Panc1 (cell line): ENCODE measurements around the gene APBB2. TPM values are rescaled to one million over a fixed set of nuclear protein-coding genes. Genes with fewer than 3 reads are reported as not detected.

Experiments used
- ATAC-seq: fragments of 200-7000 bp; cut with Tn5 transposase; 2 replicates; pipeline ENCODE4 v1.9.1; 2020; ENCODE audit warnings: mild to moderate bottlenecking, moderate library complexity
- BruUV-seq: library from RNA; stranded (reverse); fragments of 400-500 nt; replicated peaks from 2 replicates; lab custom pipeline; 2021; lab: Mats Ljungman, UMichigan
- CTCF ChIA-PET: fragments of 300-600 bp; sonication (Branson Sonifier 250); formaldehyde crosslinking; loops from one replicate; lab custom pipeline; 2022; ENCODE audit warnings: antibody characterized with exemption; lab: Charles Lee
- POLR2A ChIA-PET: fragments of 300-600 bp; sonication (Branson Sonifier 250); formaldehyde crosslinking; loops from one replicate; lab custom pipeline; 2022; ENCODE audit warnings: antibody characterized with exemption; lab: Charles Lee
- DNase-seq: peaks from one replicate; pipeline ENCODE4 v3.0.0-alpha.2; 2010; ENCODE audit warnings: low read depth, low spot score
- H3K27ac ChIP-seq: 2 replicates; pipeline ENCODE4 v1.5.1; 2011; ENCODE audit warnings: mild to moderate bottlenecking, low read length, inconsistent platforms
- H3K27me3 ChIP-seq: fragments of 200-500 bp; sonication (Bioruptor generic); 2 replicates; pipeline ENCODE4 v1.6.0; 2014; ENCODE audit warnings: low read length, inconsistent platforms; ENCODE audit not compliant: control insufficient read depth, insufficient read depth
- H3K36me3 ChIP-seq: fragments of 200-500 bp; sonication (Bioruptor generic); 2 replicates; pipeline ENCODE4 v1.5.1; 2014; ENCODE audit warnings: inconsistent platforms, mild to moderate bottlenecking, low read length, moderate library complexity; ENCODE audit not compliant: control insufficient read depth, insufficient read depth
- H3K4me1 ChIP-seq: 2 replicates; pipeline ENCODE4 v1.5.1; 2011; ENCODE audit warnings: inconsistent platforms, mild to moderate bottlenecking, low read length, moderate library complexity; ENCODE audit not compliant: control insufficient read depth, insufficient read depth
- H3K4me3 ChIP-seq, 2 experiments: 2 replicates each; pipeline ENCODE4 v1.5.1; 2011 to 2012; ENCODE audit warnings: low read depth in 2 of 2, low read length in 2 of 2, mild to moderate bottlenecking in 2 of 2, inconsistent platforms in 1 of 2, moderate library complexity in 1 of 2
- H3K9me3 ChIP-seq: fragments of 200-500 bp; sonication (Bioruptor generic); 2 replicates; pipeline ENCODE4 v1.5.1; 2014; ENCODE audit warnings: low read depth, mild to moderate bottlenecking, inconsistent platforms, low read length, moderate library complexity; ENCODE audit not compliant: control insufficient read depth, insufficient read depth
- POLR2AphosphoS5 ChIP-seq: IDR thresholded peaks from 2 replicates; pipeline ENCODE4 v1.6.1; 2012; ENCODE audit warnings: mild to moderate bottlenecking, low read depth, low read length, moderate library complexity
- REST ChIP-seq, 2 experiments: IDR thresholded peaks; 2 replicates each; pipeline ENCODE4 v1.6.1; 2011 to 2012; ENCODE audit warnings: low read depth in 2 of 2, control low read depth in 1 of 2, low read length in 1 of 2, mild to moderate bottlenecking in 1 of 2, moderate library complexity in 1 of 2; ENCODE audit not compliant: insufficient read depth in 1 of 2
- SIN3A ChIP-seq: IDR thresholded peaks from 2 replicates; pipeline ENCODE4 v1.6.1; 2012; ENCODE audit warnings: low read depth, mild to moderate bottlenecking, low read length, moderate library complexity, borderline replicate concordance; ENCODE audit not compliant: insufficient read depth
- TCF7L2 ChIP-seq: IDR thresholded peaks from 2 replicates; pipeline ENCODE4 v1.6.1; 2011; ENCODE audit warnings: mild to moderate bottlenecking, low read depth, low read length, inconsistent platforms
- in situ Hi-C: cut with HindIII; loops from 2 replicates; pipeline ENCODE4 v1.10.0; 2016; ENCODE audit warnings: low sequenced_read_pairs, low pct_unique_long_range_greater_than_20kb
- intact Hi-C: fragments of 100-400 bp; cut with micrococcal nuclease; formaldehyde crosslinking; loops from one replicate; pipeline ENCODE4 v1.10.0; 2022; ENCODE audit not compliant: unreplicated experiment
- total RNA-seq: library from RNA; stranded (reverse); gene quantifications from one replicate; pipeline ENCODE4 v1.2.1, GENCODE V29; 2021; ENCODE audit not compliant: unreplicated experiment
- TF ChIP-seq, protein P1 (sequence below): fragments of 450-650 bp; IDR thresholded peaks from 2 replicates; pipeline ENCODE4 v1.5.1; 2017; ENCODE audit warnings: mild to moderate bottlenecking

Gene APBB2
- total RNA-seq, 1 experiment from 2014 or later, result 27.1 TPM

DNA sequence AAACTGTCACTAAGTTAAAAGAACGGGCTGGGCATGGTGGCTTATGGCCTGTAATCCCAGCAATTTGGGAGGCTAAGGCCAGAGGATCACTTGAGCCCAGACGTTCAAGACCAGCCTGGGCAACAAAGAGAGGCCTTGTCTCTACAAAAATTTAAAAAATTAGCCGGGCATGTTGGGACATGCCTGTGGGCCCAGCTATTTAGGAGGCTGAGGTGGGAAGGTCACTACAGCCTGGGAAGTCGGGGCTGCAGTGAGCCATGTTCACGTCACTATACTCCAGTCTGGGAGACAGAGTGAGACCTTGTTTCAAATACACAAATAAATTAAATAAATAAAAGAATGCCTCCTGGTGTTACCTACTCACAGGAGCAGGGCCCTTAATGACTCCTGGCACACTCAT, 69.5 kb downstream of the APBB2 start:
- ATAC-seq (peak; percentile 23; the same call in 1 of the 2 replicates), DNase-seq (no peak)
- no TSS peak for BruUV-seq
- peaks cover 43% of the 10 kb centered on the region for H3K4me1 ChIP-seq
- no peaks in the 10 kb centered on the region for H3K36me3 ChIP-seq
- in situ Hi-C loops, result no loop called here
- POLR2A ChIA-PET, result no interaction called here
- peak overlapping the region; percentile 80 for H3K27ac ChIP-seq
- H3K27me3 ChIP-seq, result no peaks in the 10 kb centered on the region
- CTCF ChIA-PET, result no interaction called here
- H3K4me3 ChIP-seq, result no peak overlapping the region
- H3K9me3 ChIP-seq, result no peaks in the 10 kb centered on the region
- intact Hi-C loops, result loop anchor here (10.0 kb wide), 1 partner anchor 60 kb away; no protein-coding TSS in a partner anchor
- TF ChIP-seq TCF7L2 (no peak), POLR2AphosphoS5 (no peak), SIN3A (no peak), REST (IDR thresholded peaks at IDR 0.05; ENCODE audit: insufficient read depth in 1 of 2, low read depth in 2 of 2, low read length in 1 of 2) (no peak)
- TF ChIP-seq, protein P1, sequence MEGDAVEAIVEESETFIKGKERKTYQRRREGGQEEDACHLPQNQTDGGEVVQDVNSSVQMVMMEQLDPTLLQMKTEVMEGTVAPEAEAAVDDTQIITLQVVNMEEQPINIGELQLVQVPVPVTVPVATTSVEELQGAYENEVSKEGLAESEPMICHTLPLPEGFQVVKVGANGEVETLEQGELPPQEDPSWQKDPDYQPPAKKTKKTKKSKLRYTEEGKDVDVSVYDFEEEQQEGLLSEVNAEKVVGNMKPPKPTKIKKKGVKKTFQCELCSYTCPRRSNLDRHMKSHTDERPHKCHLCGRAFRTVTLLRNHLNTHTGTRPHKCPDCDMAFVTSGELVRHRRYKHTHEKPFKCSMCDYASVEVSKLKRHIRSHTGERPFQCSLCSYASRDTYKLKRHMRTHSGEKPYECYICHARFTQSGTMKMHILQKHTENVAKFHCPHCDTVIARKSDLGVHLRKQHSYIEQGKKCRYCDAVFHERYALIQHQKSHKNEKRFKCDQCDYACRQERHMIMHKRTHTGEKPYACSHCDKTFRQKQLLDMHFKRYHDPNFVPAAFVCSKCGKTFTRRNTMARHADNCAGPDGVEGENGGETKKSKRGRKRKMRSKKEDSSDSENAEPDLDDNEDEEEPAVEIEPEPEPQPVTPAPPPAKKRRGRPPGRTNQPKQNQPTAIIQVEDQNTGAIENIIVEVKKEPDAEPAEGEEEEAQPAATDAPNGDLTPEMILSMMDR, result no peak

DNA sequence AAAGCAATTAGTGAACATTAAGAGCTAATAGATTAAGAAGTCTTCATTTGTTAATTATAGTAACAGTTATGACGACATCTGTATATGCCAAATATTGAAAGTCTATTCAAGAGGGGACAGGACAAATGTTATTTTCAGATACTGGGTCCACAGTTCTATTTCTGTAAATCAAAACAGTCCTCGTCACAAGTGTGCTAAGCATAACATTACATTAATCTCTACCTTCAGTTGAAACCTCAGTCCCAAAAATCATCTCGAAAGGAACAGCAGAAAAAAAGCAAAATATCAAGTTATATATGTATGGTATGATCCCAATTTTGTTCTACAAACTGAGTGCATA, 70.3 kb downstream of the APBB2 start:
- ATAC-seq (no peak), DNase-seq (no peak)
- ChIA-PET POLR2A (no interaction called here), CTCF (interaction anchor here (0.5 kb wide), 1 partner anchor 33 kb away, joined by 4 read pairs; no protein-coding TSS in a partner anchor)
- Histone ChIP-seq H3K27ac (peak overlapping the region; percentile 80), H3K9me3 (no peaks in the 10 kb centered on the region), H3K27me3 (no peaks in the 10 kb centered on the region), H3K4me3 (no peak overlapping the region), H3K4me1 (peaks cover 43% of the 10 kb centered on the region), H3K36me3 (no peaks in the 10 kb centered on the region)
- TF ChIP-seq SIN3A (no peak), TCF7L2 (no peak), POLR2AphosphoS5 (no peak), REST (IDR thresholded peaks at IDR 0.05; ENCODE audit: insufficient read depth in 1 of 2, low read depth in 2 of 2, low read length in 1 of 2) (no peak)
- TF ChIP-seq, protein P1, result no peak
- intact Hi-C loops (loop anchor here (10.0 kb wide), 1 partner anchor 61 kb away; no protein-coding TSS in a partner anchor), in situ Hi-C loops (no loop called here)
- BruUV-seq, result no TSS peak
